ACC112 (cell line): Measurements from ENCODE around the gene UNC13A.
A peak's percentile ranks its signal among the peaks of the same experiment; 100 is the strongest.
"Not testable (repeated sequence)": the region's sequence is repeated elsewhere in the genome, so short reads cannot be mapped to it uniquely, and the experiment has no call there.

ENCODE experiments used
- H2AFZ ChIP-seq: fragments of 200-600 bp; sonication (generic); one replicate; pipeline ENCODE4 v1.6.0; 2017; ENCODE audit warnings: antibody characterized with exemption, low read length; ENCODE audit not compliant: unreplicated experiment
- H3K27ac ChIP-seq: fragments of 200-600 bp; sonication (generic); 2 replicates; pipeline ENCODE4 v1.5.1; 2014; ENCODE audit warnings: low read depth, mild to moderate bottlenecking, antibody characterized with exemption, low read length, moderate library complexity
- H3K27me3 ChIP-seq: fragments of 200-600 bp; sonication (generic); 2 replicates; pipeline ENCODE4 v1.6.1; 2014; ENCODE audit warnings: mild to moderate bottlenecking, antibody characterized with exemption, low read length, moderate library complexity, mixed read lengths; ENCODE audit not compliant: insufficient read depth
- H3K36me3 ChIP-seq: fragments of 200-600 bp; sonication (generic); 2 replicates; pipeline ENCODE4 v1.6.1; 2016; ENCODE audit warnings: mild to moderate bottlenecking, antibody characterized with exemption, low read length, moderate library complexity, mixed read lengths; ENCODE audit not compliant: insufficient read depth
- H3K4me1 ChIP-seq: fragments of 200-600 bp; sonication (generic); one replicate; pipeline ENCODE4 v1.6.1; 2016; ENCODE audit warnings: low read length, mixed read lengths; ENCODE audit not compliant: insufficient read depth, unreplicated experiment, control insufficient read depth
- H3K4me3 ChIP-seq: fragments of 200-600 bp; sonication (generic); 2 replicates; pipeline ENCODE4 v1.5.1; 2014; ENCODE audit warnings: mild to moderate bottlenecking, low read depth, low read length
- H3K79me2 ChIP-seq: fragments of 200-600 bp; sonication (generic); one replicate; pipeline ENCODE4 v1.6.0; 2016; ENCODE audit warnings: low read length; ENCODE audit not compliant: control insufficient read depth, unreplicated experiment, insufficient read depth

UNC13A gene

GRCh38 chr19:17570291-17570690 is 117.9 kb downstream of the UNC13A start:
- H3K4me3 ChIP-seq, H3K4me1 ChIP-seq, H3K27ac ChIP-seq, H3K36me3 ChIP-seq, H2AFZ ChIP-seq, H3K27me3 ChIP-seq, H3K79me2 ChIP-seq: not testable (repeated sequence)

GRCh38 chr19:17567940-17568339 is 120.2 kb downstream of the UNC13A start:
- Histone ChIP-seq H3K27me3 (no peaks in the 10 kb centered on the region), H2AFZ (no peak overlapping the region), H3K27ac (no peak overlapping the region), H3K36me3 (no peaks in the 10 kb centered on the region), H3K4me3 (no peak overlapping the region), H3K4me1 (no peaks in the 10 kb centered on the region), H3K79me2 (peaks cover 7% of the 10 kb centered on the region)

GRCh38 chr19:17565611-17566010 is 122.5 kb downstream of the UNC13A start:
- H3K79me2 ChIP-seq, result peaks cover 18% of the 10 kb centered on the region
- peaks cover 2% of the 10 kb centered on the region for H3K4me1 ChIP-seq
- no peaks in the 10 kb centered on the region for H3K27me3 ChIP-seq
- no peak overlapping the region for H2AFZ ChIP-seq
- no peak overlapping the region for H3K4me3 ChIP-seq
- H3K27ac ChIP-seq, result no peak overlapping the region
- H3K36me3 ChIP-seq, result no peaks in the 10 kb centered on the region; the same call in 1 of the 2 replicates

GRCh38 chr19:17564781-17565180 is 123.4 kb downstream of the UNC13A start:
- H2AFZ ChIP-seq, result no peak overlapping the region
- peaks cover 9% of the 10 kb centered on the region for H3K4me1 ChIP-seq
- peaks cover 18% of the 10 kb centered on the region for H3K79me2 ChIP-seq
- H3K4me3 ChIP-seq, result no peak overlapping the region
- H3K27me3 ChIP-seq, result no peaks in the 10 kb centered on the region
- no peaks in the 10 kb centered on the region; the same call in 1 of the 2 replicates for H3K36me3 ChIP-seq
- H3K27ac ChIP-seq, result no peak overlapping the region

GRCh38 chr19:17562561-17562960 is 125.6 kb downstream of the UNC13A start:
- H3K4me1 ChIP-seq, result peaks cover 16% of the 10 kb centered on the region

GRCh38 chr19:17562097-17562496 is 126.1 kb downstream of the UNC13A start:
- H3K27ac ChIP-seq, result no peak overlapping the region
- H3K4me1 ChIP-seq, result peaks cover 16% of the 10 kb centered on the region
- H2AFZ ChIP-seq, result no peak overlapping the region
- H3K4me3 ChIP-seq, result no peak overlapping the region
- peaks cover 23% of the 10 kb centered on the region for H3K79me2 ChIP-seq
- no peaks in the 10 kb centered on the region; the same call in 1 of the 2 replicates for H3K36me3 ChIP-seq
- H3K27me3 ChIP-seq, result no peaks in the 10 kb centered on the region

More at GRCh38 chr19:17562561-17562960, 125.6 kb downstream of the UNC13A start:
- no peak overlapping the region for H3K4me3 ChIP-seq
- no peaks in the 10 kb centered on the region; the same call in 1 of the 2 replicates for H3K36me3 ChIP-seq
- H2AFZ ChIP-seq, result no peak overlapping the region
- no peak overlapping the region for H3K27ac ChIP-seq
- H3K79me2 ChIP-seq, result peaks cover 19% of the 10 kb centered on the region
- H3K27me3 ChIP-seq, result no peaks in the 10 kb centered on the region

GRCh38 chr19:17560205-17560595 is 128.0 kb downstream of the UNC13A start:
- H3K36me3 ChIP-seq, result no peaks in the 10 kb centered on the region; the same call in 1 of the 2 replicates
- H3K4me3 ChIP-seq, result no peak overlapping the region
- no peak overlapping the region for H2AFZ ChIP-seq
- peak overlapping the region; percentile 94 for H3K27ac ChIP-seq
- H3K27me3 ChIP-seq, result no peaks in the 10 kb centered on the region
- H3K4me1 ChIP-seq, result peaks cover 20% of the 10 kb centered on the region
- H3K79me2 ChIP-seq, result peaks cover 34% of the 10 kb centered on the region

GRCh38 chr19:17557466-17557865 is 130.7 kb downstream of the UNC13A start:
- H3K4me1 ChIP-seq, result peaks cover 31% of the 10 kb centered on the region
- H3K27me3 ChIP-seq, result no peaks in the 10 kb centered on the region
- H3K27ac ChIP-seq, result no peak overlapping the region
- peaks cover 26% of the 10 kb centered on the region for H3K79me2 ChIP-seq
- H2AFZ ChIP-seq, result no peak overlapping the region
- H3K36me3 ChIP-seq, result no peaks in the 10 kb centered on the region; the same call in 1 of the 2 replicates
- H3K4me3 ChIP-seq, result no peak overlapping the region; the same call in 1 of the 2 replicates

GRCh38 chr19:17556995-17557394 is 131.2 kb downstream of the UNC13A start:
- H3K79me2 ChIP-seq, result peaks cover 23% of the 10 kb centered on the region
- H3K27ac ChIP-seq, result no peak overlapping the region
- no peaks in the 10 kb centered on the region; the same call in 1 of the 2 replicates for H3K36me3 ChIP-seq
- H3K27me3 ChIP-seq, result no peaks in the 10 kb centered on the region
- peak overlapping the region; percentile 98 for H3K4me3 ChIP-seq
- H2AFZ ChIP-seq, result no peak overlapping the region
- H3K4me1 ChIP-seq, result peaks cover 31% of the 10 kb centered on the region

GRCh38 chr19:17555929-17556813 is 132.0 kb downstream of the UNC13A start:
- no peaks in the 10 kb centered on the region for H3K36me3 ChIP-seq
- peak overlapping the region; percentile 95 for H2AFZ ChIP-seq
- peak overlapping the region; percentile 47 for H3K27ac ChIP-seq
- peaks cover 20% of the 10 kb centered on the region for H3K79me2 ChIP-seq
- peaks cover 31% of the 10 kb centered on the region for H3K4me1 ChIP-seq
- H3K4me3 ChIP-seq, result peak overlapping the region; percentile 98
- no peaks in the 10 kb centered on the region for H3K27me3 ChIP-seq

- H3K27me3 ChIP-seq, result no peaks in the 10 kb centered on the region
- peak within 1 kb of the TSS; percentile 98 for H3K4me3 ChIP-seq
- peak within 1 kb of the TSS; percentile 47 for H3K27ac ChIP-seq
- H3K36me3 ChIP-seq, result no peaks in the 10 kb centered on the region
- peaks cover 19% of the 10 kb centered on the region for H3K79me2 ChIP-seq
- peak within 1 kb of the TSS; percentile 95 for H2AFZ ChIP-seq
- peaks cover 28% of the 10 kb centered on the region for H3K4me1 ChIP-seq
Measured at GRCh38 chr19:17555480-17555928, 132.7 kb downstream of the UNC13A start, which contains the start of gene COLGALT1. Gene COLGALT1, plus strand, starts transcription at chr19:17555649. Its CDS starts 65 bp downstream, at chr19:17555714.
